ENCODE measurements around the gene DDAH1. TPM values are rescaled to one million over a fixed set of nuclear protein-coding genes. Genes with fewer than 3 reads are reported as not detected.

Gene DDAH1
- total RNA-seq, 1 donor = 88.9 TPM

GRCh38 chr1:85325920-85326319 lies 139.0 kb downstream of the DDAH1 start:
- DNase-seq (ENCODE audit: low read depth) = no peak
- TF ChIP-seq CTCF (IDR thresholded peaks at IDR 0.05; ENCODE audit: insufficient read depth, low read length) = no peak
- H3K4me3 ChIP-seq (ENCODE audit: low read depth, low read length) = no peak overlapping the region

GRCh38 chr1:85323770-85324169 lies 141.2 kb downstream of the DDAH1 start:
- DNase-seq (ENCODE audit: low read depth) = no peak
- H3K4me3 ChIP-seq (ENCODE audit: low read depth, low read length) = no peak overlapping the region
- no peak for TF ChIP-seq CTCF (IDR thresholded peaks at IDR 0.05; ENCODE audit: insufficient read depth, low read length)

GRCh38 chr1:85322655-85323054 lies 142.3 kb downstream of the DDAH1 start:
- no peak for TF ChIP-seq CTCF (IDR thresholded peaks at IDR 0.05; ENCODE audit: insufficient read depth, low read length)
- H3K4me3 ChIP-seq (ENCODE audit: low read depth, low read length) = no peak overlapping the region
- no peak for DNase-seq (ENCODE audit: low read depth)

- no peak overlapping the region for H3K4me3 ChIP-seq (ENCODE audit: low read depth, low read length)
- no peak for DNase-seq (ENCODE audit: low read depth)
- no peak for TF ChIP-seq CTCF (IDR thresholded peaks at IDR 0.05; ENCODE audit: insufficient read depth, low read length)
Observed at GRCh38 chr1:85321237-85321964, 143.6 kb downstream of the DDAH1 start.

- TF ChIP-seq CTCF (IDR thresholded peaks at IDR 0.05; ENCODE audit: insufficient read depth, low read length) = no peak
- H3K4me3 ChIP-seq (ENCODE audit: low read depth, low read length) = no peak overlapping the region
- peak; percentile 69 for DNase-seq (ENCODE audit: low read depth)
Observed at GRCh38 chr1:85320371-85321131, 144.4 kb downstream of the DDAH1 start.

- TF ChIP-seq CTCF (IDR thresholded peaks at IDR 0.05; ENCODE audit: insufficient read depth, low read length) = no peak
- no peak for DNase-seq (ENCODE audit: low read depth)
- no peak overlapping the region for H3K4me3 ChIP-seq (ENCODE audit: low read depth, low read length)
Observed at GRCh38 chr1:85319931-85320330, 145.0 kb downstream of the DDAH1 start.
